ENCODE data around the gene EPHA10. TPM values are rescaled to one million over a fixed set of nuclear protein-coding genes. Genes with fewer than 3 reads are reported as not detected.

The EPHA10 gene
- total RNA-seq, 1 donor from 2014 or later, result 0.11 TPM

DNA sequence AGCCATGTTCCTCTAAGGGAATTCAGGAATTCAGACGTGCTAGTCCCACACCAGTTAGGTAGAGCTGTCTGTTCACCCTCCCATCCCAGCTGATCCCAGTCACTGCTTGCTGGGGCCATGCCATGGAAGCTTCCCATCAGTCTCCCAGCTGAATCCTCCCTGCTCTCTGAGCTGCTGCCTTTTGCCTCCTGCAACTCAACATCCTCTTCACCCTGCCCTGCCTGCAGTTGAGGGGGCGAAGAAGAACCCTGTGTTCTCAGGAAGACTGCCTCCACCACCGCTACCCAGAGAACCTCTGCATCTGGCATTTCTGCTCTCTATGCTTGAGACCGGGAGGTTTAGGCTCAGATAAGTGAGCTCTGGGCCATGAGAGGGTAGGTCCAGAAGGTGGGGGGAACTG, 56.4 kb downstream of the EPHA10 start:
- H3K27me3 ChIP-seq, result no peaks in the 10 kb centered on the region
- intact Hi-C loops (cut with DNase I), result no loop called here
- DNase-seq (ENCODE audit: low spot score in 2 of 2), result no peak
- H3K36me3 ChIP-seq, result peaks cover 0 to 7% of the 10 kb centered on the region in 2 donors
- no peaks in the 10 kb centered on the region for H3K9me3 ChIP-seq
- TF ChIP-seq, protein P1, sequence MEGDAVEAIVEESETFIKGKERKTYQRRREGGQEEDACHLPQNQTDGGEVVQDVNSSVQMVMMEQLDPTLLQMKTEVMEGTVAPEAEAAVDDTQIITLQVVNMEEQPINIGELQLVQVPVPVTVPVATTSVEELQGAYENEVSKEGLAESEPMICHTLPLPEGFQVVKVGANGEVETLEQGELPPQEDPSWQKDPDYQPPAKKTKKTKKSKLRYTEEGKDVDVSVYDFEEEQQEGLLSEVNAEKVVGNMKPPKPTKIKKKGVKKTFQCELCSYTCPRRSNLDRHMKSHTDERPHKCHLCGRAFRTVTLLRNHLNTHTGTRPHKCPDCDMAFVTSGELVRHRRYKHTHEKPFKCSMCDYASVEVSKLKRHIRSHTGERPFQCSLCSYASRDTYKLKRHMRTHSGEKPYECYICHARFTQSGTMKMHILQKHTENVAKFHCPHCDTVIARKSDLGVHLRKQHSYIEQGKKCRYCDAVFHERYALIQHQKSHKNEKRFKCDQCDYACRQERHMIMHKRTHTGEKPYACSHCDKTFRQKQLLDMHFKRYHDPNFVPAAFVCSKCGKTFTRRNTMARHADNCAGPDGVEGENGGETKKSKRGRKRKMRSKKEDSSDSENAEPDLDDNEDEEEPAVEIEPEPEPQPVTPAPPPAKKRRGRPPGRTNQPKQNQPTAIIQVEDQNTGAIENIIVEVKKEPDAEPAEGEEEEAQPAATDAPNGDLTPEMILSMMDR (IDR thresholded peaks at IDR 0.05), result no peak
- no peaks in the 10 kb centered on the region for H3K4me1 ChIP-seq
- H3K4me3 ChIP-seq, result no peak overlapping the region
- H3K27ac ChIP-seq, result no peak overlapping the region

DNA sequence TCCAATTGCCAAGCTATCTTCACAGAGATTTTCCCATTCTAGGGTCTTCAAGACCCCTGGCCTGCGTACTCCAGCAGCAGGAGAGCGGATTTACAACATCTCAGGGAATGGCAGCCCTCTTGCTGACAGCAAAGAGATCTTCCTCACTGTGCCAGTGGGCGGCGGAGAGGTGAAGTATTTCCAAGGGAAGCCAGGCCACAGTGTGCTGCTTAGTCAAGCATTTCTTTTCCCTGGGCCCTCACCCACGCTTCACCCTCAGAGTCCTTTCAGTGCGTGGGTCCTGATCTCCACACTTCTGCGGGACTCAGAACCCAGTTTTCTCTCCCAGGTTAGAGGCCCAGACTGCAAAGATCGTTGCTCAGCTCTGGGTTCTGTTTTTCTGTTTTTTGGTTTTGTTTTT, 59.5 kb downstream of the EPHA10 start:
- Histone ChIP-seq H3K4me3 (no peak overlapping the region), H3K27ac (no peak overlapping the region), H3K9me3 (no peaks in the 10 kb centered on the region), H3K4me1 (no peaks in the 10 kb centered on the region), H3K27me3 (no peaks in the 10 kb centered on the region), H3K36me3 (peaks cover 0 to 7% of the 10 kb centered on the region in 2 donors)
- intact Hi-C loops (cut with DNase I), result no loop called here
- DNase-seq (ENCODE audit: low spot score in 2 of 2), result no peak
- TF ChIP-seq, protein P1 (IDR thresholded peaks at IDR 0.05), result no peak

DNA sequence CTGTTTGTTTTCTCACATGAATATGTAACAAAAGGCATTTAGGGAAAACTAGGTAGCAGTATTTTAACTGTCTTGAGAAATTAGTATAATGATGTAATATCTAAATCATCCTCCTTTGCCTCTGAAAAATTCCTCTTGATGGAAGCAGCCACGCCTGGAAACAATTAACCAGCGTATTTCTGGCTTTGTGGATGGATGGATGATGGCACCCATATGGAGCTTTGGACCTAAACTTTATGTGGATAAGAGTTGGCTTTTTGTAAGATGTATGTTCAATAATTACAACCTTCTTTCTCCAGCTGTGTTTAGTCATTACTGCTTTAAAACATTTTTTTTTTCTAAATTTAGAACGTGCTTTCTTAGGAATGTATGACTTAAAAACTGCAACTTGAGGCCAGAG, 60.0 kb downstream of the EPHA10 start:
- H3K4me3 ChIP-seq, result no peak overlapping the region

DNA sequence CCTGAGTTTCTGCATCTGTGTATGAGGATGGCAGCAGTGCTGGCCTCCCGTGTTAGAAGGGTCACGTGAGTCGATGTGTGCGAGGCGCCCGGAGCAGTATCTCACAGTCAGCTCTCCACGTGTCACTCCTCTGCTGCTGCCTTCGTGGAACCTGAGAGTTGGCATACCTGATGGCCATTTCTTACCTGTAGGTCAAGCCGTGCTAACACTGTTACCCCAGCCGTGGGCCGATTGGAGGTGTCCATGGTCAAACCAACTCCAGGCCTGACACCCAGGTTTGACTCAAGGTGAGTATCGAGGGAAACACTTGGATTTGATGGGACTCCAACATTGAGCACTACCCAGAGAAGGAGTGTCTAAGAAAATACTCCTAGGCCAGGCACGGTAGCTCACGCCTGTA, 61.9 kb downstream of the EPHA10 start:
- DNase-seq (ENCODE audit: low spot score in 2 of 2), result no peak
- Histone ChIP-seq H3K27ac (no peak overlapping the region), H3K36me3 (peaks cover 0 to 4% of the 10 kb centered on the region in 2 donors), H3K4me3 (no peak overlapping the region), H3K4me1 (no peaks in the 10 kb centered on the region), H3K27me3 (no peaks in the 10 kb centered on the region), H3K9me3 (no peaks in the 10 kb centered on the region)
- TF ChIP-seq, protein P1 (IDR thresholded peaks at IDR 0.05), result no peak
- intact Hi-C loops (cut with DNase I), result no loop called here

More for the DNA sequence above, 60.0 kb downstream of the EPHA10 start:
- no peaks in the 10 kb centered on the region for H3K27me3 ChIP-seq
- no peak for DNase-seq (ENCODE audit: low spot score in 2 of 2)
- intact Hi-C loops (cut with DNase I), result no loop called here
- H3K27ac ChIP-seq, result no peak overlapping the region
- TF ChIP-seq, protein P1 (IDR thresholded peaks at IDR 0.05), result no peak
- no peaks in the 10 kb centered on the region for H3K4me1 ChIP-seq
- H3K36me3 ChIP-seq, result peaks cover 0 to 11% of the 10 kb centered on the region in 2 donors
- no peaks in the 10 kb centered on the region for H3K9me3 ChIP-seq

- Histone ChIP-seq H3K9me3 (no peaks in the 10 kb centered on the region), H3K27ac (no peak overlapping the region), H3K4me1 (no peaks in the 10 kb centered on the region), H3K4me3 (no peak overlapping the region), H3K27me3 (no peaks in the 10 kb centered on the region), H3K36me3 (peaks cover 0 to 4% of the 10 kb centered on the region in 2 donors)
- TF ChIP-seq, protein P1 (IDR thresholded peaks at IDR 0.05), result no peak
- DNase-seq (ENCODE audit: low spot score in 2 of 2), result no peak
- intact Hi-C loops (cut with DNase I), result no loop called here
Observed at GRCh38 chr1:37701051-37701450, 63.9 kb downstream of the EPHA10 start.

DNA sequence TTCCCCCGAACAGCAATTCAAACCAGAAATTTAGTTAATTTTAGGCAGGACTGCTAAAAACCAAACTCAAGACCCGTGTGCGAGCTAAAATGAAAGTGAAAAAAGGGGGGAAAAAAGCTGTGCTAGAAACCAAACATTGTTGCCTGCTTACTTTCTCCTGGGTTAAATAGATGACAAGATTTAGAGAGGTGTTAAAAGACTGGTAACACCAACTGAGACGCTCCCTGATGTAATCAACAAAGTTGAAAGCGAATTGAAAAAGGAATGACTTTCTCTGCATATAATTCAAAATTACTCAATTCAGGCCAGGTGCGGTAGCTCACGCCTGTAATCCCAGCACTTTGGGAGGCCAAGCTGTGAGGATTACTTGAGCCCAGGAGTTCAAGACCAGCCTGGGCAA, 65.8 kb downstream of the EPHA10 start:
- intact Hi-C loops (cut with DNase I), result loop anchor here (10.0 kb wide), 1 partner anchor 1614 kb away; the partner anchor contains the start of genes ADPRS and TEKT2
- Histone ChIP-seq H3K9me3 (no peaks in the 10 kb centered on the region), H3K36me3 (peaks cover 0 to 4% of the 10 kb centered on the region in 2 donors), H3K27ac (no peak overlapping the region), H3K4me1 (no peaks in the 10 kb centered on the region), H3K27me3 (no peaks in the 10 kb centered on the region), H3K4me3 (no peak overlapping the region)
- TF ChIP-seq, protein P1 (IDR thresholded peaks at IDR 0.05), result no peak
- no peak for DNase-seq (ENCODE audit: low spot score in 2 of 2)
